GM18507 (cell line): ENCODE results near the gene ZBTB21.

Experiments used
- DNase-seq: peaks from one replicate; pipeline ENCODE4 v3.0.0; 2011; ENCODE audit warnings: low read depth; ENCODE audit not compliant: insufficient read length; ENCODE audit errors: extremely low spot score
- FAIRE-seq: peaks from 2 replicates; lab custom pipeline; 2011; peaks lifted over from hg19 to GRCh38; lab: Jason Lieb, UNC

Gene ZBTB21

GRCh38 chr21:42009831-42010506, at the start of gene ZBTB21:
Gene ZBTB21 (minus strand): TSS chr21:42010360. CDS start chr21:41994095, 16,265 bp downstream.
- FAIRE-seq (peak; percentile 96), DNase-seq (peak; percentile 88)

- DNase-seq (no peak), FAIRE-seq (no peak)
Observed at GRCh38 chr21:42059721-42060120, 49.6 kb upstream of the ZBTB21 start.

GRCh38 chr21:42059141-42059540, 49.0 kb upstream of the ZBTB21 start:
- no peak for FAIRE-seq

GRCh38 chr21:42058631-42059111, 48.5 kb upstream of the ZBTB21 start:
- FAIRE-seq (no peak), DNase-seq (no peak)

More at GRCh38 chr21:42059141-42059540, 49.0 kb upstream of the ZBTB21 start:
- no peak for DNase-seq

- FAIRE-seq (no peak), DNase-seq (no peak)
Observed at GRCh38 chr21:42057851-42058437, 47.8 kb upstream of the ZBTB21 start.

GRCh38 chr21:42056996-42057689, 47.0 kb upstream of the ZBTB21 start:
- FAIRE-seq (no peak), DNase-seq (no peak)

- FAIRE-seq (no peak), DNase-seq (no peak)
Observed at GRCh38 chr21:42056468-42056867, 46.3 kb upstream of the ZBTB21 start.

GRCh38 chr21:42055425-42055824, 45.3 kb upstream of the ZBTB21 start:
- DNase-seq (no peak), FAIRE-seq (no peak)

- FAIRE-seq (no peak), DNase-seq (no peak)
Observed at GRCh38 chr21:42051788-42052187, 41.6 kb upstream of the ZBTB21 start.

- DNase-seq (no peak), FAIRE-seq (no peak)
Observed at GRCh38 chr21:42049578-42050430, 39.6 kb upstream of the ZBTB21 start.

- no peak for FAIRE-seq
- no peak for DNase-seq
Observed at GRCh38 chr21:42048870-42049577, 38.9 kb upstream of the ZBTB21 start.

GRCh38 chr21:42047821-42048613, 37.9 kb upstream of the ZBTB21 start:
- FAIRE-seq (no peak), DNase-seq (no peak)

- FAIRE-seq (no peak), DNase-seq (no peak)
Observed at GRCh38 chr21:42044871-42045495, 34.8 kb upstream of the ZBTB21 start.

- DNase-seq, result no peak
- no peak for FAIRE-seq
Observed at GRCh38 chr21:42043961-42044360, 33.8 kb upstream of the ZBTB21 start.

- DNase-seq (no peak), FAIRE-seq (no peak)
Observed at GRCh38 chr21:42043201-42043895, 33.2 kb upstream of the ZBTB21 start.

GRCh38 chr21:42042651-42043050, 32.5 kb upstream of the ZBTB21 start:
- DNase-seq, result no peak
- no peak for FAIRE-seq

- FAIRE-seq, result no peak
- no peak for DNase-seq
Observed at GRCh38 chr21:42041711-42042110, 31.6 kb upstream of the ZBTB21 start.
